Motor neuron (in vitro differentiated cells): ENCODE data around the gene ONECUT1. TPM values are rescaled to one million over a fixed set of nuclear protein-coding genes. Genes with fewer than 3 reads are reported as not detected.

Experiments used
- ATAC-seq, 8 experiments: fragments of 200-7000 bp; cut with Tn5 transposase; replicated peaks in 6 of 8; 2 replicates each; pipeline ENCODE4 v1.8.0; 2021; ENCODE audit warnings: mild to moderate bottlenecking in 8 of 8, moderate library complexity in 8 of 8
- H3K27ac ChIP-seq, 2 donors: fragments of 250-450 bp; sonication (Bioruptor Pico); 2 replicates each; pipeline ENCODE4 v1.9.0; 2021; ENCODE audit warnings: antibody characterized with exemption in 2 of 2, mild to moderate bottlenecking in 2 of 2, moderate library complexity in 1 of 2
- H3K4me1 ChIP-seq, 2 donors: fragments of 250-450 bp; sonication (Bioruptor Pico); replicated peaks in 1 of 2; 2 replicates each; pipeline ENCODE4 v1.6.1; 2021; ENCODE audit warnings: antibody characterized with exemption in 2 of 2, mild to moderate bottlenecking in 2 of 2, moderate library complexity in 1 of 2
- H3K4me3 ChIP-seq, 5 donors: fragments of 250-450 bp; sonication (Bioruptor Pico); 2 replicates each; pipeline ENCODE4 v1.9.0; 2021; ENCODE audit warnings: antibody characterized with exemption in 5 of 5, mild to moderate bottlenecking in 5 of 5, moderate library complexity in 4 of 5
- WGBS, 10 experiments: fragments of 450-650 bp; shearing (Covaris generic); methylation state at CpG; one replicate each; pipeline ENCODE4 v1.0.0; 2022; 5-methylcytosine and 5-hydroxymethylcytosine counted together
- in situ Hi-C, 9 experiments: fragments of 400-800 bp; cut with MboI; loops; one replicate each; pipeline ENCODE4 v1.15.0; 2021; ENCODE audit warnings: low sequenced_read_pairs in 9 of 9, low pct_unique_long_range_greater_than_20kb in 2 of 9; ENCODE audit not compliant: unreplicated experiment in 9 of 9
- total RNA-seq, 8 experiments: library from RNA; unstranded; fragments of 300-600 nt; gene quantifications; 2 replicates each; pipeline versions ENCODE4 v1.2.3 to v1.2.4, GENCODE V29; 2022

The ONECUT1 gene
- total RNA-seq, 8 experiments from 2014 or later: 0.36 to 86.3 (median 13.3) TPM

DNA sequence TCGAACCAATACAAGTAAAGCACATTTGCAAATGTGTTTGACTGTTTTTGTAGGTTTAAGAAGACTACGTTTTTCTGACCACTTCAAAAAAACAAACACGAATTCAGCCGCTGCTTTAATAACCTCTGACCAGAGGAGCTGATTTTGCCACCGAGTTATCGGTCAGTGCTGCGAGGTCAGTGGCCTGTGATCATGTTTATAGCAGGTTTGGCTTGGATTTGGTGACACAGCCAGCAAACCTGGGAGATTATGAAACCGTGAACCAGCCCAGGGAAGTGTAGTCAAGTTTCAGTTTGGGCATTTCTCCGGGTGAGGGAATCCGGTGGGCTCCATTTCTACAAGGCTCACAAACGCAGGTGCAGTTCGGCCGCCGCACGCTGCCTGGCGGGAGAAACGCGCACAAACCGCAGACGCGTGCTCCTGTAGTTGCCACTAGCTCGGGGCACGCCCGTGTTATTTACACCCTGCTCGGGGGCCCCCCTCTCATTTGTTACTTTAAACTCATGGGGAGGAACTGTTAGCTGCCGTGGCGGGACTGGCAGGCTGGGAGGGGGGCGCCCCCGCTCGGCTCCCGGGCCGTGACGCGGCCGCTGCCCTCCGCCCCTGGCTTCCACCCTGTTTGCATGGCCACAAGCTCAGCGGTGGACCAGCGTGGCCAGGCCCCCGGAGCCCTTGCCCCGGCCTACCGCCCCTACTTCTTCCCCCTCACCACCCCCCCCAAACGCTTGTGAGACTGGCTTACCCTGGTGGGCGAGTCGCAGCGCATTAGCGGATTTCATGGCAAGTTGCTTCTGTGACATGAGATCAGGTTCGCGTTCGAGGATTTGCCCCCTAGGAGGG is 13.6 kb upstream of the ONECUT1 start:
- peak overlapping the region; percentile 81 to 87 for H3K27ac ChIP-seq
- H3K4me3 ChIP-seq: peak overlapping the region; percentile 22 to 36 (median 32)
- ATAC-seq: peak in 5 of 8 experiments; percentile 42 to 65 (median 59)
- H3K4me1 ChIP-seq: peaks cover 66 to 74% of the 10 kb centered on the region in 2 donors
- in situ Hi-C loops: no loop called here
- 0 to 11% (median 2%) methylated on average over 2 to 13 of the region's 49 CpGs for WGBS, 10 experiments

- no peak for ATAC-seq
- Histone ChIP-seq H3K27ac (peak overlapping the region; percentile 81 to 87), H3K4me1 (peaks cover 72 to 80% of the 10 kb centered on the region in 2 donors), H3K4me3 (peak overlapping the region; percentile 22 to 36 (median 32))
- in situ Hi-C loops: no loop called here
- 0 to 32% (median 13%) methylated on average over 1 to 8 of the region's 8 CpGs; no CpG with 5 or more reads in 1 of the 10 experiments for WGBS, 10 experiments
Observed at GRCh38 chr15:52803108-52803466, 13.0 kb upstream of the ONECUT1 start.

DNA sequence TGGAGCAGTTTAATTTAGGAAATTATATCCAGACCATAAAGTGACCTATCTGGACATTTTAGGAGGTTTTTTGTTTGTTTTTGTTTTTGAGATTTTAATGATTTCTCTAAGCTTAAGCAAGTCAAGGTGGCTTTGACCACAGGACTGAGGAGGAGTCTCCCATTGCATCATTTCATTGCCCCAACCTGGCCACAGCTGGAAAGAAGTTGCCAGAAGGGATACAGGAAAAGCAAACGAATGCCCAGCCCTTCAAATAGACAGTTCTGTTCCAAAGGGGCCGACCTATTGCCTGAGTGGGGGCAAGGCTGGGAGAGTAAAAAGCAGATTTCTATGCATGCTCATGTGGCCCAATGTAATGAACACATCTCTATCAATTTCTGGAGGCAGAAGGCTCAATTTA is 12.0 kb upstream of the ONECUT1 start:
- WGBS, 10 experiments: 0 to 59% (median 18%) methylated on average over 1 to 2 of the region's 2 CpGs; no CpG with 5 or more reads in 4 of the 10 experiments
- no peak for ATAC-seq
- in situ Hi-C loops: no loop called here
- Histone ChIP-seq H3K4me1 (peaks cover 82 to 90% of the 10 kb centered on the region in 2 donors), H3K27ac (peak overlapping the region; percentile 46 to 81), H3K4me3 (peak overlapping the region in 2 of 5 donors; percentile 32 to 36)

- H3K4me3 ChIP-seq: peak overlapping the region in 1 of 5 donors; percentile 32
- 25 to 100% (median 58%) methylated on average over 2 to 8 of the region's 14 CpGs; no CpG with 5 or more reads in 6 of the 10 experiments for WGBS, 10 experiments
- peak overlapping the region in 1 of 2 donors; percentile 81 for H3K27ac ChIP-seq
- in situ Hi-C loops: no loop called here
- ATAC-seq: no peak
- peaks cover 84 to 92% of the 10 kb centered on the region in 2 donors for H3K4me1 ChIP-seq
Observed at GRCh38 chr15:52801748-52802085, 11.6 kb upstream of the ONECUT1 start.

DNA sequence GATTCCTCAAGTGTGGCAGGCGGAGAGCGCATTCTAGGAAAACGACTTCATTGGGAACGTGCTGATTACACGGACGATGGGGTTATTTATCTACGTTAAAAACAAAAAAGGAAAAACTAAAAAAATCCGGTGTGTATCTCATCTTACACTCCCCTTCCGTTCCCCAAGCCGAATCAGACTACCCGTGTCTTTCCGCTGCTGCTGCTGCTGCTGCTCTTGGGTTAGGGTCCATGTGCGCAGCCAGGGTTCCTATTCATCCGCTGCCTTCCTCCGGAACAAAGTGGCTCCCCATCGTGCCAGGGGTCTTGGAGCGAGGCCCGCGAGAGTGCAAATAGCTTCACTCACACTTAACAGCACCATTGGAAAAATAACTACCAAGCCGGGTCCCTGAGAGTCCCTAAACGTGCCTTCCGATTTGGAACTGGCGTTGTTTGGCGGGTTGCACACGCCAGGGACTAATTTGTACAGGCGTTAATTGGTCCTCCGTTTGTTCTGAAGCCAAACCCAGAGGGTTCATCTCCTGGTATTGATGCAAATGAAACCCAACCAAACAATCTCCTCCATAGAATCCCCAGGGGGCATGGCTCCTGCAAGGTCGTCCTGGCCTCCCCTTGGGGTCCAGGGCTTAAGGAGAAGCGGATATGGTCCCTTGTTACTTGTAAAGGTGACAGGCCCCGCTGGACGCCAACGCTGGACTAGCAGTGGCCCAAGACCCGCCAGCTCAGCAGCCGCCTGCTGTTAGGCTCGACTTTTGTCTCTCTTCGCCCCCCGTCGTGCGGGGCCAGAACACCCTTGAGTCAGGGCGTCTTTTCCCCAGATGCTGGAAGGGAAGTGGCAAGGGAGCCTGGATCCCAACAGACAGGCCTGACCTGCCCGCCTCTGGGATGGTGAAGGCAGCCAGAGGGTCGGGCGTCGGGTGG is 11.0 kb upstream of the ONECUT1 start:
- in situ Hi-C loops: no loop called here
- Histone ChIP-seq H3K27ac (peak overlapping the region in 1 of 2 donors; percentile 81), H3K4me3 (no peak overlapping the region), H3K4me1 (peaks cover 85 to 92% of the 10 kb centered on the region in 2 donors)
- ATAC-seq: no peak
- WGBS, 10 experiments: 4 to 100% (median 91%) methylated on average over 1 to 21 of the region's 44 CpGs; no CpG with 5 or more reads in 2 of the 10 experiments

- ATAC-seq: no peak
- 6 to 80% (median 51%) methylated on average over 1 to 8 of the region's 9 CpGs; no CpG with 5 or more reads in 1 of the 10 experiments for WGBS, 10 experiments
- Histone ChIP-seq H3K4me3 (peak overlapping the region in 1 of 5 donors; percentile 29), H3K4me1 (peaks cover 70 to 81% of the 10 kb centered on the region in 2 donors), H3K27ac (peak overlapping the region; percentile 16 to 43)
- in situ Hi-C loops: loop anchor here in 6 of 9 experiments (25.0 kb wide), 4 partner anchors 388 to 913 kb away; no protein-coding TSS in a partner anchor
Observed at GRCh38 chr15:52799145-52799811, 9.1 kb upstream of the ONECUT1 start.

DNA sequence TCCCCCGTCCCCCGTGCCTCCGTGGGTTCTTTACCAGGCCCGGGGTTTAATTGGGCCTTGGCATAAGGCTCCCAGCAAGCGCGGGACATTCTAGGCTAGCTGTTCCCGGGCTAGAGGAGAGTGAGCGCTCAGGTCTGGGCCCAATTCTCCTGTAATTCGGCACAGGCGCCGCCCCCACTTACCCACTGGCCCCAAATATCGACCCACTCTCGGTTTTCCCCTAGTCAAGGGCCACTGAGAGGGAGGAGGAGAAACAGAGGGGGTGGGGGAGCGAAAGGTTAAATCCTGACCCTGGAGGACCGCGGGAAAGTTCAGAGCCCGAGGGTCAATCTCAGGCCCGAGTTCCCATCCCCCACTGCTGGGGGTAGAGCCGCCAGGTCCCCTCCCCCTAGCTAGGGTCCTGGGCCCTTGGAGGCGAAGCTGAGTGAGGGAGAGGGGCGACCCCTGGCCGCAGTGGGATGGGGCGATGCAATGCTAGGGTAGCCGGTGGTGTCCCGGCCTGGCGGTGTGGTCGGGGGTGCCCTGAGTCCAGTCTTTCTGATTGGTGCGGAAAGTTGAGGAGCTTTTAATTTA is 8.5 kb upstream of the ONECUT1 start:
- Histone ChIP-seq H3K4me1 (peaks cover 67 to 78% of the 10 kb centered on the region in 2 donors), H3K4me3 (peak overlapping the region in 2 of 5 donors; percentile 10 to 29), H3K27ac (peak overlapping the region; percentile 39 to 43)
- in situ Hi-C loops: loop anchor here in 6 of 9 experiments (25.0 kb wide), 4 partner anchors 389 to 914 kb away; no protein-coding TSS in a partner anchor
- peak in 4 of 8 experiments; percentile 14 to 55 (median 36) for ATAC-seq
- 0 to 60% (median 18%) methylated on average over 1 to 8 of the region's 28 CpGs; no CpG with 5 or more reads in 3 of the 10 experiments for WGBS, 10 experiments

GRCh38 chr15:52797625-52798501 is 7.7 kb upstream of the ONECUT1 start:
- ATAC-seq: peak in 4 of 8 experiments; percentile 22 to 43 (median 34)
- H3K4me1 ChIP-seq: peaks cover 63 to 74% of the 10 kb centered on the region in 2 donors
- peak overlapping the region; percentile 39 to 43 for H3K27ac ChIP-seq
- 0 to 57% (median 14%) methylated on average over 2 to 22 of the region's 45 CpGs for WGBS, 10 experiments
- peak overlapping the region in 4 of 5 donors; percentile 9 to 29 (median 13) for H3K4me3 ChIP-seq
- in situ Hi-C loops: loop anchor here in 6 of 9 experiments (25.0 kb wide), 4 partner anchors 389 to 914 kb away; no protein-coding TSS in a partner anchor

- H3K4me3 ChIP-seq: peak overlapping the region in 1 of 5 donors; percentile 9
- 0 to 67% (median 29%) methylated on average over 1 to 8 of the region's 8 CpGs for WGBS, 10 experiments
- no peak overlapping the region for H3K27ac ChIP-seq
- no peak for ATAC-seq
- H3K4me1 ChIP-seq: peaks cover 59 to 74% of the 10 kb centered on the region in 2 donors
- in situ Hi-C loops: loop anchor here in 6 of 9 experiments (25.0 kb wide), 4 partner anchors 390 to 915 kb away; no protein-coding TSS in a partner anchor
Observed at GRCh38 chr15:52796753-52797520, 6.8 kb upstream of the ONECUT1 start.

- no peak overlapping the region for H3K4me3 ChIP-seq
- 13 to 86% methylated on average over 1 to 5 of the region's 9 CpGs; no CpG with 5 or more reads in 8 of the 10 experiments for WGBS, 10 experiments
- H3K27ac ChIP-seq: peak overlapping the region in 1 of 2 donors; percentile 7
- in situ Hi-C loops: loop anchor here in 6 of 9 experiments (25.0 kb wide), 4 partner anchors 391 to 916 kb away; no protein-coding TSS in a partner anchor
- ATAC-seq: no peak
- peaks cover 60 to 73% of the 10 kb centered on the region in 2 donors for H3K4me1 ChIP-seq
Observed at GRCh38 chr15:52796228-52796521, 6.0 kb upstream of the ONECUT1 start.
